ENCODE measurements around the gene VGF.
"Not testable (repeated sequence)": the region's sequence is repeated elsewhere in the genome, so short reads cannot be mapped to it uniquely, and the experiment has no call there.

The VGF gene

GRCh38 chr7:101206665-101207042, 41.3 kb upstream of the VGF start:
- ChIA-PET POLR2A (interaction anchor here (2.0 kb wide), 1 partner anchor 11 kb away, joined by 6 read pairs; the partner anchor contains the start of genes PLOD3 and ZNHIT1), CTCF (interaction anchor here (1.4 kb wide), 1 partner anchor 11 kb away, joined by 5 read pairs; the partner anchor contains the start of genes PLOD3 and ZNHIT1)
- TF ChIP-seq CTCF (IDR thresholded peaks at IDR 0.05; ENCODE audit: insufficient read depth, low read length, missing control alignments), result no peak
- DNase-seq (ENCODE audit: low read depth, low spot score), result no peak
- H3K4me3 ChIP-seq (ENCODE audit: low read depth, low read length), result no peak overlapping the region

- no peak for TF ChIP-seq CTCF (IDR thresholded peaks at IDR 0.05; ENCODE audit: insufficient read depth, low read length, missing control alignments)
- no peak overlapping the region for H3K4me3 ChIP-seq (ENCODE audit: low read depth, low read length)
- DNase-seq (ENCODE audit: low read depth, low spot score), result no peak
- ChIA-PET CTCF (interaction anchor here (0.6 to 6.6 kb wide), 4 partner anchors 11 to 293 kb away, joined by 3 to 83 read pairs (median 13); partner anchors contain the start of genes PLOD3 and ZNHIT1), POLR2A (interaction anchor here (0.7 to 2.0 kb wide), 3 partner anchors 11 to 114 kb away, joined by 3 to 6 read pairs (median 6); partner anchors contain the start of genes PLOD3 and ZNHIT1)
These were observed 40.7 kb upstream of the VGF start for GRCh38 chr7:101205901-101206664.

- H3K4me3 ChIP-seq (ENCODE audit: low read depth, low read length); DNase-seq (ENCODE audit: low read depth, low spot score): not testable (repeated sequence)
- POLR2A ChIA-PET, result interaction anchor here (1.5 kb wide), 1 partner anchor 13 kb away, joined by 6 read pairs; the partner anchor contains the start of genes PLOD3 and ZNHIT1
- CTCF ChIA-PET, result interaction anchor here (0.8 to 6.6 kb wide), 6 partner anchors 11 to 79 kb away, joined by 3 to 83 read pairs (median 4); partner anchors contain the start of gene ZNHIT1
These were observed 38.7 kb upstream of the VGF start for GRCh38 chr7:101203740-101204738.

GRCh38 chr7:101202603-101202918, 37.2 kb upstream of the VGF start:
- no peak overlapping the region for H3K4me3 ChIP-seq (ENCODE audit: low read depth, low read length)
- CTCF ChIA-PET, result interaction anchor here (0.8 to 6.6 kb wide), 5 partner anchors 10 to 58 kb away, joined by 3 to 83 read pairs (median 3); no protein-coding TSS in a partner anchor
- no peak for TF ChIP-seq CTCF (IDR thresholded peaks at IDR 0.05; ENCODE audit: insufficient read depth, low read length, missing control alignments)
- DNase-seq (ENCODE audit: low read depth, low spot score), result no peak
- POLR2A ChIA-PET, result interaction anchor here (1.1 kb wide), 2 partner anchors 10 to 15 kb away, joined by 3 to 7 read pairs; partner anchors contain the start of genes PLOD3 and ZNHIT1

- TF ChIP-seq CTCF (IDR thresholded peaks at IDR 0.05; ENCODE audit: insufficient read depth, low read length, missing control alignments), result no peak
- H3K4me3 ChIP-seq (ENCODE audit: low read depth, low read length), result no peak overlapping the region
- CTCF ChIA-PET, result interaction anchor here (0.7 to 6.6 kb wide), 5 partner anchors 8 to 58 kb away, joined by 3 to 83 read pairs (median 3); no protein-coding TSS in a partner anchor
- DNase-seq (ENCODE audit: low read depth, low spot score), result no peak
- POLR2A ChIA-PET, result interaction anchor here (1.1 kb wide), 2 partner anchors 11 to 15 kb away, joined by 3 to 7 read pairs; partner anchors contain the start of genes PLOD3 and ZNHIT1
These were observed 36.6 kb upstream of the VGF start for GRCh38 chr7:101201695-101202602.

All from AG04449 (cell line).